Smooth muscle cell of trachea (primary cell): ENCODE results near the gene TBX19. TPM values are rescaled to one million over a fixed set of nuclear protein-coding genes. Genes with fewer than 3 reads are reported as not detected.

Experiments used
- total RNA-seq: library from RNA; depleted of rRNA; stranded (reverse); fragments of >200 nt; gene quantifications from 2 replicates; pipeline ENCODE4 v1.2.1, GENCODE V29; 2014

The TBX19 gene
- 0.58 and 2.0 TPM in 2 replicates for total RNA-seq

GRCh38 chr1:168280296-168280927 lies at the start of gene TBX19:
TBX19 (plus strand) TSS chr1:168280877; CDS start chr1:168281091, 214 bp downstream.

Other genes with a start within 250 kb of the TBX19 start
- 15.3 and 26.8 TPM in 2 replicates for gene GPR161, start 143.9 kb upstream of the TBX19 start, total RNA-seq
- 30.1 and 46.0 TPM in 2 replicates for gene TIPRL, start 101.9 kb upstream of the TBX19 start, total RNA-seq
- gene SFT2D2, start 54.9 kb upstream of the TBX19 start, total RNA-seq = 40.3 and 58.2 TPM in 2 replicates